SK-N-SH treated with all-trans-retinoic acid at 6 μM for 48 hours (cell line): ENCODE results near the gene XYLB.

Experiments
- ATAC-seq: fragments of 200-7000 bp; cut with Tn5 transposase; 3 replicates; pipeline ENCODE4 v1.9.1; 2020; ENCODE audit warnings: mild to moderate bottlenecking, moderate library complexity
- ARNTL ChIP-seq: fragments of 450-650 bp; formaldehyde crosslinking; IDR thresholded peaks from 2 replicates; pipeline ENCODE4 v1.5.0; 2020; ENCODE audit warnings: low read depth, mild to moderate bottlenecking, moderate library complexity, borderline replicate concordance
- BACH2 ChIP-seq: fragments of 250-450 bp; sonication (Bioruptor Pico); IDR thresholded peaks from 2 replicates; pipeline ENCODE4 v1.9.0; 2021; ENCODE audit warnings: mild to moderate bottlenecking, borderline replicate concordance
- CSDC2 ChIP-seq: fragments of 250-450 bp; sonication (Bioruptor Pico); IDR thresholded peaks from 2 replicates; pipeline ENCODE4 v1.5.0; 2020; ENCODE audit warnings: mild to moderate bottlenecking, moderate library complexity
- GLIS3 ChIP-seq: fragments of 250-450 bp; sonication (Bioruptor Pico); IDR thresholded peaks from 2 replicates; pipeline ENCODE4 v1.5.0; 2020; ENCODE audit warnings: mild to moderate bottlenecking, moderate library complexity
- ISL1 ChIP-seq: fragments of 250-450 bp; sonication (Bioruptor Pico); IDR thresholded peaks from 2 replicates; pipeline ENCODE4 v2.1.2; 2022; ENCODE audit warnings: mild to moderate bottlenecking, moderate library complexity
- OSR1 ChIP-seq: fragments of 250-450 bp; sonication (Bioruptor Pico); IDR thresholded peaks from 2 replicates; pipeline ENCODE4 v1.8.0; 2022; ENCODE audit warnings: moderate library complexity, mild to moderate bottlenecking, inconsistent platforms
- PPARA ChIP-seq: fragments of 250-450 bp; sonication (Bioruptor Pico); IDR thresholded peaks from 2 replicates; pipeline ENCODE4 v1.5.0; 2020; ENCODE audit warnings: mild to moderate bottlenecking, borderline replicate concordance
- RARB ChIP-seq: fragments of 250-450 bp; sonication (Bioruptor Pico); IDR thresholded peaks from 2 replicates; pipeline ENCODE4 v1.8.0; 2021; ENCODE audit warnings: mild to moderate bottlenecking, moderate library complexity
- SNAI2 ChIP-seq: fragments of 250-450 bp; sonication (Bioruptor Pico); IDR thresholded peaks from 2 replicates; pipeline ENCODE4 v1.5.0; 2020; ENCODE audit warnings: mild to moderate bottlenecking, moderate library complexity
- TCF4 ChIP-seq: fragments of 250-450 bp; sonication (Bioruptor Pico); IDR thresholded peaks from 2 replicates; pipeline ENCODE4 v1.8.0; 2021; ENCODE audit warnings: mild to moderate bottlenecking, moderate library complexity, borderline replicate concordance
- TOX ChIP-seq: fragments of 250-450 bp; sonication (Bioruptor Pico); IDR thresholded peaks from 2 replicates; pipeline ENCODE4 v1.8.0; 2021; ENCODE audit warnings: mild to moderate bottlenecking, moderate library complexity, borderline replicate concordance
- ZC3H10 ChIP-seq: fragments of 250-450 bp; sonication (Bioruptor Pico); IDR thresholded peaks from 2 replicates; pipeline ENCODE4 v1.5.1; 2021; ENCODE audit warnings: mild to moderate bottlenecking, moderate library complexity
- ZFP3 ChIP-seq: fragments of 250-450 bp; sonication (Bioruptor Pico); IDR thresholded peaks from 2 replicates; pipeline ENCODE4 v1.5.0; 2020; ENCODE audit warnings: mild to moderate bottlenecking, moderate library complexity
- ZFP30 ChIP-seq: fragments of 450-650 bp; formaldehyde crosslinking; IDR thresholded peaks from 2 replicates; pipeline ENCODE4 v1.5.0; 2022; ENCODE audit warnings: mild to moderate bottlenecking, moderate library complexity
- ZNF565 ChIP-seq: fragments of 450-650 bp; formaldehyde crosslinking; conservative IDR thresholded peaks from 2 replicates; pipeline ENCODE4 v1.5.0; 2020; ENCODE audit warnings: low read depth, mild to moderate bottlenecking, moderate library complexity
- ZNF70 ChIP-seq: fragments of 450-650 bp; formaldehyde crosslinking; IDR thresholded peaks from 2 replicates; pipeline ENCODE4 v1.5.0; 2020; ENCODE audit warnings: mild to moderate bottlenecking, moderate library complexity
- ZNF8 ChIP-seq: fragments of 450-650 bp; formaldehyde crosslinking; IDR thresholded peaks from 2 replicates; pipeline ENCODE4 v1.5.0; 2020; ENCODE audit warnings: mild to moderate bottlenecking, moderate library complexity
- TF ChIP-seq, protein P1 (sequence below): fragments of 250-450 bp; sonication (Bioruptor Pico); IDR thresholded peaks from 2 replicates; pipeline ENCODE4 v1.5.0; 2020; ENCODE audit warnings: mild to moderate bottlenecking, moderate library complexity
- TF ChIP-seq, protein P2 (sequence below): fragments of 250-450 bp; sonication (Bioruptor Pico); IDR thresholded peaks from 2 replicates; pipeline ENCODE4 v1.5.1; 2021; ENCODE audit warnings: mild to moderate bottlenecking, moderate library complexity
- TF ChIP-seq, protein P3 (sequence below): fragments of 250-450 bp; sonication (Bioruptor Pico); IDR thresholded peaks from 2 replicates; pipeline ENCODE4 v1.8.0; 2020; ENCODE audit warnings: mild to moderate bottlenecking, moderate library complexity, borderline replicate concordance
- TF ChIP-seq, protein P4 (sequence below): fragments of 250-450 bp; sonication (Bioruptor Pico); IDR thresholded peaks from 2 replicates; pipeline ENCODE4 v1.8.0; 2021; ENCODE audit warnings: low read depth, mild to moderate bottlenecking, moderate library complexity, borderline replicate concordance

Gene XYLB

DNA sequence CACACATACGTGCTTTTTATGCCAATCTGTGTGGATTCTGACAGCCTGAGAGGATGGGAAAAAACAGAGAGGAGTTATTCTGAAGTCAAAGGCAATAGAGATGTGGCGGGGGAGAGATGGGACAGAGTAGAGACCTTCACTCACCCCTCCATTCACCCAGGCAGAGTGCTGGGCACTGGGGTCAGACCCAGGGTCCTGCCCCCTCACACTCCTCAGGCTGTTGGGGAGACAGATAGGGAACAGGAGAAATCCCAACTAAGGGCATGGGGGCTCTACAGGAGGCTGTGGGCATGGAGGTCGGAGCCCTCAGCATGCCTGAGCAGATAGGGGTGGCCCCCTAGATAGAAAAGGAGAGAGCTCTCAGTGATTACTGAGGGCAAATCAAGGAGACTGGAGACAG lies 34.2 kb upstream of the XYLB start (continued):
- TF ChIP-seq, protein P1, sequence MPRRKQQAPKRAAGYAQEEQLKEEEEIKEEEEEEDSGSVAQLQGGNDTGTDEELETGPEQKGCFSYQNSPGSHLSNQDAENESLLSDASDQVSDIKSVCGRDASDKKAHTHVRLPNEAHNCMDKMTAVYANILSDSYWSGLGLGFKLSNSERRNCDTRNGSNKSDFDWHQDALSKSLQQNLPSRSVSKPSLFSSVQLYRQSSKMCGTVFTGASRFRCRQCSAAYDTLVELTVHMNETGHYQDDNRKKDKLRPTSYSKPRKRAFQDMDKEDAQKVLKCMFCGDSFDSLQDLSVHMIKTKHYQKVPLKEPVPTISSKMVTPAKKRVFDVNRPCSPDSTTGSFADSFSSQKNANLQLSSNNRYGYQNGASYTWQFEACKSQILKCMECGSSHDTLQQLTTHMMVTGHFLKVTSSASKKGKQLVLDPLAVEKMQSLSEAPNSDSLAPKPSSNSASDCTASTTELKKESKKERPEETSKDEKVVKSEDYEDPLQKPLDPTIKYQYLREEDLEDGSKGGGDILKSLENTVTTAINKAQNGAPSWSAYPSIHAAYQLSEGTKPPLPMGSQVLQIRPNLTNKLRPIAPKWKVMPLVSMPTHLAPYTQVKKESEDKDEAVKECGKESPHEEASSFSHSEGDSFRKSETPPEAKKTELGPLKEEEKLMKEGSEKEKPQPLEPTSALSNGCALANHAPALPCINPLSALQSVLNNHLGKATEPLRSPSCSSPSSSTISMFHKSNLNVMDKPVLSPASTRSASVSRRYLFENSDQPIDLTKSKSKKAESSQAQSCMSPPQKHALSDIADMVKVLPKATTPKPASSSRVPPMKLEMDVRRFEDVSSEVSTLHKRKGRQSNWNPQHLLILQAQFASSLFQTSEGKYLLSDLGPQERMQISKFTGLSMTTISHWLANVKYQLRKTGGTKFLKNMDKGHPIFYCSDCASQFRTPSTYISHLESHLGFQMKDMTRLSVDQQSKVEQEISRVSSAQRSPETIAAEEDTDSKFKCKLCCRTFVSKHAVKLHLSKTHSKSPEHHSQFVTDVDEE = no peak
- TF ChIP-seq SNAI2 (CRISPR knock-in tag) (no peak), RARB (CRISPR knock-in tag) (no peak), GLIS3 (no peak), ZFP3 (CRISPR knock-in tag) (no peak), OSR1 (CRISPR knock-in tag) (no peak), ZNF565 (CRISPR knock-in tag) (no peak), ZNF8 (CRISPR knock-in tag) (no peak), ISL1 (CRISPR knock-in tag) (no peak), TCF4 (CRISPR knock-in tag) (no peak)
- TF ChIP-seq, protein P2, sequence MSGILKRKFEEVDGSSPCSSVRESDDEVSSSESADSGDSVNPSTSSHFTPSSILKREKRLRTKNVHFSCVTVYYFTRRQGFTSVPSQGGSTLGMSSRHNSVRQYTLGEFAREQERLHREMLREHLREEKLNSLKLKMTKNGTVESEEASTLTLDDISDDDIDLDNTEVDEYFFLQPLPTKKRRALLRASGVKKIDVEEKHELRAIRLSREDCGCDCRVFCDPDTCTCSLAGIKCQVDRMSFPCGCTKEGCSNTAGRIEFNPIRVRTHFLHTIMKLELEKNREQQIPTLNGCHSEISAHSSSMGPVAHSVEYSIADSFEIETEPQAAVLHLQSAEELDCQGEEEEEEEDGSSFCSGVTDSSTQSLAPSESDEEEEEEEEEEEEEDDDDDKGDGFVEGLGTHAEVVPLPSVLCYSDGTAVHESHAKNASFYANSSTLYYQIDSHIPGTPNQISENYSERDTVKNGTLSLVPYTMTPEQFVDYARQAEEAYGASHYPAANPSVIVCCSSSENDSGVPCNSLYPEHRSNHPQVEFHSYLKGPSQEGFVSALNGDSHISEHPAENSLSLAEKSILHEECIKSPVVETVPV (CRISPR knock-in tag) = no peak
- TF ChIP-seq, protein P3, sequence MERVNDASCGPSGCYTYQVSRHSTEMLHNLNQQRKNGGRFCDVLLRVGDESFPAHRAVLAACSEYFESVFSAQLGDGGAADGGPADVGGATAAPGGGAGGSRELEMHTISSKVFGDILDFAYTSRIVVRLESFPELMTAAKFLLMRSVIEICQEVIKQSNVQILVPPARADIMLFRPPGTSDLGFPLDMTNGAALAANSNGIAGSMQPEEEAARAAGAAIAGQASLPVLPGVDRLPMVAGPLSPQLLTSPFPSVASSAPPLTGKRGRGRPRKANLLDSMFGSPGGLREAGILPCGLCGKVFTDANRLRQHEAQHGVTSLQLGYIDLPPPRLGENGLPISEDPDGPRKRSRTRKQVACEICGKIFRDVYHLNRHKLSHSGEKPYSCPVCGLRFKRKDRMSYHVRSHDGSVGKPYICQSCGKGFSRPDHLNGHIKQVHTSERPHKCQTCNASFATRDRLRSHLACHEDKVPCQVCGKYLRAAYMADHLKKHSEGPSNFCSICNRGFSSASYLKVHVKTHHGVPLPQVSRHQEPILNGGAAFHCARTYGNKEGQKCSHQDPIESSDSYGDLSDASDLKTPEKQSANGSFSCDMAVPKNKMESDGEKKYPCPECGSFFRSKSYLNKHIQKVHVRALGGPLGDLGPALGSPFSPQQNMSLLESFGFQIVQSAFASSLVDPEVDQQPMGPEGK (CRISPR knock-in tag) = no peak

DNA sequence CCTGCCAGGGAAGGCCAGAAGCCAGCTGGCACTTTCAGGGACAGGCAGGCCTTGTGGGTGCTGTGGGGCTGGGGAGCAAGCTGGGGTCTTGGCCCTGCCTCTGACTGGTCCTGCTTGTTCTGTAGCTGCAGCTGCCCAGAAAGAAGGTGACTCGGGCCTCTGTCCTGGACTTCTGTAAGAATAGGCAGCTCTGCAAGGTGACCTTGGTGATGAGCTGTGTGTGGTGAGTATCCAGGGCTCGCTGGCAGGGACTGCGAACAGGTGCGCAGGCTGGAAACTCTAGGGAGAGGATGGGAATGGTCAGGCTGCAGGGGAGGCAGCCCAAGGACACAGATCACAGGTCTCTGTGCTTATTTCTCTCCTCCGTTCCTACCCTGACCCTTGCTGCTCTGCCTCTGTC lies 33.3 kb upstream of the XYLB start:
- TF ChIP-seq ZNF70 (CRISPR knock-in tag) (no peak), SNAI2 (CRISPR knock-in tag) (no peak), TOX (CRISPR knock-in tag) (no peak), BACH2 (CRISPR knock-in tag) (no peak), ARNTL (no peak), RARB (CRISPR knock-in tag) (no peak), ZNF565 (CRISPR knock-in tag) (no peak), TCF4 (CRISPR knock-in tag) (no peak), PPARA (CRISPR knock-in tag) (no peak), ZC3H10 (no peak), ISL1 (CRISPR knock-in tag) (no peak), ZFP30 (no peak), CSDC2 (CRISPR knock-in tag) (no peak), OSR1 (CRISPR knock-in tag) (no peak), ZNF8 (CRISPR knock-in tag) (no peak)
- TF ChIP-seq, protein P1 = no peak
- TF ChIP-seq, protein P2 (CRISPR knock-in tag) = no peak
- TF ChIP-seq, protein P3 (CRISPR knock-in tag) = no peak
- TF ChIP-seq, protein P4, sequence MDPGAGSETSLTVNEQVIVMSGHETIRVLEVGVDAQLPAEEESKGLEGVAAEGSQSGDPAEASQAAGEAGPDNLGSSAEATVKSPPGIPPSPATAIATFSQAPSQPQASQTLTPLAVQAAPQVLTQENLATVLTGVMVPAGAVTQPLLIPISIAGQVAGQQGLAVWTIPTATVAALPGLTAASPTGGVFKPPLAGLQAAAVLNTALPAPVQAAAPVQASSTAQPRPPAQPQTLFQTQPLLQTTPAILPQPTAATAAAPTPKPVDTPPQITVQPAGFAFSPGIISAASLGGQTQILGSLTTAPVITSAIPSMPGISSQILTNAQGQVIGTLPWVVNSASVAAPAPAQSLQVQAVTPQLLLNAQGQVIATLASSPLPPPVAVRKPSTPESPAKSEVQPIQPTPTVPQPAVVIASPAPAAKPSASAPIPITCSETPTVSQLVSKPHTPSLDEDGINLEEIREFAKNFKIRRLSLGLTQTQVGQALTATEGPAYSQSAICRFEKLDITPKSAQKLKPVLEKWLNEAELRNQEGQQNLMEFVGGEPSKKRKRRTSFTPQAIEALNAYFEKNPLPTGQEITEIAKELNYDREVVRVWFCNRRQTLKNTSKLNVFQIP (CRISPR knock-in tag) = no peak
- no peak for ATAC-seq
